Measurements from ENCODE around the gene ZNF530.

Gene ZNF530

DNA sequence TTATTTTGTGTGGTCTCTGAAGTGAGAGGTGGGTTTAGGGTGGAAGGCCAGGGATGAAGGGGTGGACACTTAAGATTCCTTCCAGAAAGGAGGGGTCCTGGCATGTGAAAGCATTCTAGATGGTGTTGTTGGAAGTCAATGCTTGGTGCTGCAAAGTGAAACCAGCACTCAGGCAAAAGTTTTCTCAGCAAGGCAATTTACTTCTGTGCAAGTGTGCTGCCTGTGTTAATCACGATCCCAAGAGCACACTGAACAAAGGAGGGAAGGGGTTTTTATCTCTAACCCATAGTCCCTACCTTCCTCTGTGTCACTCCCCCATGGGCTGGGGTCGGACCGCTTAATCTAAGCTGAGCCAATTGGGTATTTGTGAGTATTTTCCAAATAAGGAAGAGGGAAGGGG, 15.7 kb downstream of the ZNF530 start:
- no peak for DNase-seq

DNA sequence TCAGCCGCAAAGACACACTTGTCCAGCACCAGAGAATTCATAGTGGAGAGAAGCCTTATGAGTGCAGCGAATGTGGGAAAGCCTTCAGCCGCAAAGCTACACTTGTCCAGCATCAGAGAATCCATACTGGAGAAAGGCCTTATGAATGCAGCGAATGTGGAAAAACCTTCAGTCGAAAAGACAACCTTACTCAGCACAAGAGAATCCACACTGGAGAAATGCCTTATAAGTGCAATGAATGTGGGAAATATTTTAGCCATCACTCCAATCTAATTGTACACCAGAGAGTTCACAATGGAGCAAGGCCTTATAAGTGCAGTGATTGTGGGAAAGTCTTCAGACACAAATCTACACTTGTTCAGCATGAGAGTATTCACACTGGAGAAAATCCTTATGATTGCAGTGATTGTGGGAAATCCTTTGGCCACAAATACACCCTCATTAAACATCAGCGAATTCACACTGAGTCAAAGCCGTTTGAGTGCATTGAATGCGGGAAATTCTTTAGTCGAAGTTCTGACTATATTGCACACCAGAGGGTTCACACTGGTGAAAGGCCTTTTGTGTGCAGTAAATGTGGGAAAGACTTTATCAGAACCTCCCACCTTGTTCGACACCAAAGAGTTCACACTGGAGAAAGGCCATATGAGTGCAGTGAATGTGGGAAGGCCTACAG, 21.1 kb downstream of the ZNF530 start:
- no peak for DNase-seq

DNA sequence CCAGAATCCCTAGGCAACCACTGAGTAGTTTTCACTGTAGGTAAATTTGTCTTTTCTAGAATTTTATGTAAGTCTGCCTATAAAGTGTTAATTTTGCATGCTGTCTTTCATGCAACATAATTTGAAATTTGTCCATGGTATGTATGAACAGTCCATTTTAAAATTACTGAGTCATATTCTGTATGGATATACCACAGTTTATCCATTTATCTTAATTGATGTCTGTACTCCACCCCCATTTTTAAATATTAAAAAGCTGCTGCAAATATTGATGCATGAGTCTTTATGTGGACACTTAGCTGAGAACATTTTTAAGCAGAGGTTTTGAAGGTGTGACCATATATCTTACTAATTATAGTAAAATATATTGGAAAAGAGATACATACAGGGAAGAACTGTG, 23.4 kb downstream of the ZNF530 start:
- no peak for DNase-seq

DNA sequence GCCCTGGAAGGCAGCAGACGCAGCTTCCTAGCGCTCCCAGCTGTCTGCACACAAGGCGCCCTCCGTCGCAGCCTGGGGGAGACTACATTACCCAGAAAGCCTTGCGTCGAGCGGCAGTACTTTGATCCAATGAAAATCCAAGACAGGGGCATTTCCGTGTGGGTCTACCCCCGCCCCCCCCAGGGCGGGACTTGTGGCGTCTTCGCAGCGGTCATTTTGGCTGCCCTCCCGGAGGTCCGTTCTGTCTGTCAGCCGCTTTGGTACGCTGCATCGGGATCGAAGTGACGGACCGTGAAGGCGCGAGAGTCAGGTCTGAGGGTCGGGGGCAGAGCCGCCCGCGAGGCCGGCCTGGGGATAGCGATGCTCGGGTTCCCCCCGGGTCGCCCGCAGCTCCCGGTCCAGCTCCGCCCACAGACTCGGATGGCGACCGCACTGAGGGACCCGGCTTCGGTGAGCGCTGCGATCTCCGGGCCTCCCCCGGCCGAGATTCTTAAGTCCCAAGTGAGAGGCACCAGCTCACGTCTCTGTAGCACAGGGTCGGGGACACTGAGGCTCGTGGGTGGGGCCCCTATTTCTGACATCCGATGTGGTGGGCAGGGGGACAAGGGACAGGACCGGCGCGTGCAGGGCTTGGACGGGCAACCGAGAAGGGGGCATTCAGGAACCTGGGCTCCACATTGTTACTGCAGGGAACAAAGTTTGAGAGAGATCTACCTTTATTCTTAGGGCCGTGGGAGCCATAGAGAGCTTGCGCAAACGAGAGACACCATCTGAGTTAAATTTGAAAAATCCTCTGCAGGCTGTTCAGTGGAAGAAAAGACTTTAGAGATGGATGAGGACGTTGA, 33.5 kb downstream of the ZNF530 start, which contains the start of gene ZNF211:
ZNF211 (plus strand) TSS at position 182 of the 845 bp plus-strand sequence; CDS start at position 361, 179 bp downstream.
- peak; percentile 49 for DNase-seq

DNA sequence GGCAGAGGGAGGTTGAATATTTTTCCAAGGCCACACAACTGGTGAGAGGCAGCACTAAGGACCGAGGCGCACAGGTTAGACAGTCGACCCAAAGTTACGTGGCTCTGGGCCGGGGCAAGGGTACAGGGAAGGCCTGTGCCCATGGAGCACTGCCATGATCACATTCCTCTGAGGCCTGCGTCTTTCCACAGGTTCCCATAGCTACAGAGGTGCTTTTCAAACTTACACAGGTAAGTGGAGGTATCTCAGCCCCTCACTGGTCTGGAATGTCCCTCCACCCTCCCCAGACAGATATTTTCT, 34.1 kb downstream of the ZNF530 start:
- DNase-seq, result no peak

DNA sequence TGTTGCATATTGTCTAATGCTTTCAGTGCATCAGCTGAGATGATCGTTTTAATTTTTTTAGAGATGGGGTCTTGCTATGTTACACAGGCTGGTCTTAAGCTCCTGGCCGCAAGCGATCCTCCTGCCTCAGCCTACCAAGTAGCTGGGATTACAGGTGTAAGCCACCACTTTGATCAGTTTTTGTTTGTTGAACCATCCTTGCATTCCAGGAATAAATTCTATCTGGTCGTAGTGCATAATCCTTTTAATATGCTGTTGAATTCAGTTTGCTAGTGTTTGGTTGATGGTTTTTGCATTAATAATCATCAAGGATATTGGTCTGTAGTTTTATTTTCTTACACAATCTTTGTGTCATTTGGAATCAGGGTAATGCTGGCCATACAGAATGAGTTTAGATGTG, 37.7 kb downstream of the ZNF530 start:
- no peak for DNase-seq

DNA sequence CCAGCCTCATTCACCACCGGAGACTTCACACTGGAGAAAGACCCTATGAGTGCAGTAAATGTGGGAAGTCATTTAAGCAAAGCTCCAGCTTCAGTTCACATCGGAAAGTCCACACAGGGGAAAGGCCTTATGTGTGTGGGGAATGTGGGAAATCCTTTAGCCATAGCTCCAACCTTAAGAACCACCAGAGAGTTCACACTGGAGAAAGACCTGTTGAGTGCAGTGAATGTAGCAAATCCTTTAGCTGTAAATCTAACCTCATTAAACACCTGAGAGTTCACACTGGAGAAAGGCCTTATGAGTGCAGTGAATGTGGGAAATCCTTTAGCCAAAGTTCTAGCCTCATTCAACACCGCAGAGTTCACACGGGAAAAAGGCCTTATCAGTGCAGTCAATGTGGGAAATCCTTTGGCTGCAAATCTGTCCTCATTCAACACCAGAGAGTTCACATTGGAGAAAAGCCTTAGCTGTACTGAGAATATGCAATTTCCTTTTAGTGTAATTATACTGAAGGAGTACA, 42.1 kb downstream of the ZNF530 start:
- no peak for DNase-seq

DNA sequence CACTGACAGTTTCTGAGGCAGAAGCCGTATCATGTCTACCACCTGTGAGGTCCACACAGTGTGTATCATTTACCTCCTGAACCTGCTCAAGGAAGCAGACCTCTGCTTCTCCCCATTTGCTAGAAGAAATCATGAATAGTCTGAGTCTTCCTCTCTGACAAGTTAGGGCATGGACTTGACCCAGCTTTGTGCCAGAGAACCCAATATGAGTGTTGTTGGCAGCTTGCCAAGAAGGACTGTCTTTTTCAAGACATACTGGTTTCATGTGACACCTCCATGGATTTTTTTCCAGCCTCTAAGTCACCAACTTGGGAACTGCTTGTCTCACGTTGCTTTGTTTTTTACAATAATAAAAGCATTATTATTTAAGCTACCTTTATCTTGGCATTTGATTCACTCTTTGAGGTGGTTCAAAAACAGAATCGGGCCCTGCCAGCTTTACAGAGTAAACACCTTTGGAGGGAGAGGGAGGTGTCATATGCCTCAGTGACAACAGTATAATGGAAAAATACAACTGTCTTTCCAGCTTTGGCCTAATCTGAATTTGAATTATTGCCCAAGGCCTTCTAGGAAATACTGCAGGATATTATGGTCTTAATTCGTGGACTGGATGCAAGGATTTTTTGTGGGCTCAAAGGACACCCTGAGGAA, 42.8 kb downstream of the ZNF530 start:
- no peak for DNase-seq

DNA sequence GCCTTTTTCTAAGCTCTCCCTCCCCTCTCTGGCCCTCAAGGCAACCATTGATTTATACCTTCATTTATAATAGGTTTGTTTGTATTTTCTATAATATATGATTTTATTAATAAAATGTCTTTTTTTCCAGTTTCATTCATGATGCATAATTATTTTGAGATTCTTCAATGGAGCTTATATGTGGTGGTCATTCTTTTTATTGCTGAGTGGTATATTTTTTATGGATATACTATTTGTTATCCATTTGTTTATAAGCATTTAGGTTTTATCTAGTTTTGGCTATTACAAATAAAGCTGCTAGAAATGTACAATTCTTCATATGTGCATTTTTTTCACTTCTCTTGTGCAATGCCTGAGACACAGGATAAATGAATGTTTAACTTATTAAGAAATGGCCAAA, 44.0 kb downstream of the ZNF530 start:
- DNase-seq, result no peak

DNA sequence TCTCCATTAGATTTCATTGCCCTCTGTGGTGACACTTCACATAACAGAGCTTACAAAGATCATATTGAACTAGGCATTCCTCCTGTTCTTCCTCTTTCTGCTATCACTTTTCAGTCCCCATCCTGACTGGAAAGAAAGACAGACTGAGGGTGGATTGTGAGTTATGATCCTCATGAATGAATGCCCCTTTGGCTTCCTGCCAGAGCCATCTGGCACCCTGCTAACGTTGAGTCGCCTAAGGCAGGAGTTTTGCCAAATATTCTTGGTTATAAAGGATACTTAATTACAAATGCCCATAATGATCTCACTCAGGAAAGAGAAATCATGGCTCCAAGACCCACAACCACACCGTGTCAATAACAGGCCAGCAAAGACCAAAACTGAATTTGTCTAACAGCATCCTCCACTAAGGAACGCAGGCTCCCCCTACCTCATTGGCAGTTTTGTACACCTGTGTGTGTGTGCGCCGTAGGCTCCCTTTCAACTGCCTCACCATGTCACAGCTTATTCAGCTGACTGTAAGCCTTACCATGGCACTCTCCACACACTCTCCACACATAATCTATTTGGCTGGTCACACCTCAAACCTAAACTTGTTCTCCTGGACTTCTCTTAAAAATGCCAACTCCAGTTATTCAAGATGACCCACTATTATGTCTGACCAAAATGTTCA, 48.8 kb downstream of the ZNF530 start:
- DNase-seq, result no peak

DNA sequence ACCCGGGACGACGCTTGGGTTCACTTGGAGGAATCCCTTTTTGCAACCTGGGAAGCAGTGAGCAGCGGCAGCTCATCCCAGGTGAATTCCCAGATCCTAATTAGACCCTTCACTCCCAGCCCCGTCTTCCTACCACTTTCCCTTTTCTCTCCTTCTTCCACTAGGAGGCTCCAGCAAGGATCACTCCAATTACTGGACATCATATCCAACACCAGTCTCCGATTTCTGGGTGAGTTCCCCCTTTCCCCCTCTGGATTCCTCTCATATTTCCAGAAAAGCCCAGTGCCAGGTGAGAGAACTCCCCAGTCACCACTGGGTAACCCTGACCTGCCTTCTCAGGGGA, 51.9 kb downstream of the ZNF530 start:
- DNase-seq, result no peak

DNA sequence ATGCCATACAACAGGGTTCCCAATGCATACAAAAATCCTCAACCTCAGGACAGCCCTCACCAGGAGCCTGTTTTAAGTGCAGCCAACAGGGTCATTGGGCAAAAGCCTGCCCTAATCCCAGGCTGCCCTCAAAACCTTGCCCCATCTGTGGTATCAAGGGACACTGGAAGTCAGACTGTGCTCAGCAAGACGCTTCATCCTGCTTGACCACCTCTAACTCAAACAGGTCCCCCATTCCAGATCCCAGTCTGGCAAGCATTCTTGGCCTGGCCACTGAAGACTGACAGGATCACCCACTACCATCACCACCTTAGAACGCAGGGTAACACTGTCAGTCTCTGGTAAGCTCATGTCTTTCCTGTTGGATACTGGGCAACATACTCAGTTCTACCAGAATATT, 54.0 kb downstream of the ZNF530 start:
- DNase-seq, result no peak

DNA sequence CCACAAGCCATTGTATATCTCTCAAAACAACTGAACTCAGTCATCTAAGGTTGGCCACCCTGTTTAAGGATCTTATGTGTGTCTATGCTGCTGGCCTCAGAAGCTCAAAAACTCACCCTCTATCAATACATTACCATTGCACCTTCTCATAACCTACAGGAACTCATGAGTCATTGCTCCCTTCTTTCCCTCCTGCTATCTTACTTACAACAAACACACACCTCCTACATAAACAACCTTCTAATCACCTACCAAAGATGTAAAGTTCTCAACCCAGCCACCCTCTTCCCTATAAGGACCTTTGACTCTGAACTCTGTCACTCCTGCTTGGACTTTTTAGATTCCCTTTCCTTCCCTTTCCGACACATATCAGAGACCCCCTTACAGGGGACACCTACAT, 55.8 kb downstream of the ZNF530 start:
- DNase-seq, result no peak

DNA sequence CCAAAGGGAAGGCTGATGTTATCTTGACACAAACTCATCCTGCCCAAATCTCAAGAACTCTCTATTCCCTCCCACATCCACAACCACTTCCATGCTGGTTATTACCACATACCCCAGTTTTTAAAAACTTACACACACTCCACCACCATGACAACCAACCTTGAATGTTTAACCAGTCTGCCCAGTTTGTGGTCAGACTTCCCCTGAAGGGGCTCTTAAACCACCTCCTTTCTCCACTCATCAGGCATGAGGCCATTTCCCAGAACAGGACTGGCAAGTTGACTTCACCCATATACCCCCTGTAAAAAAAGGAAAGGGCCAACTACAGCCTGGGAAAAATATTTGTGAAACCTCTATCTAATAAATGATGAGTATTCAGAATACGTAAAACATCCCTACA, 56.7 kb downstream of the ZNF530 start:
- DNase-seq, result no peak
